Right lobe of liver (tissue), 6 donors: ENCODE data around the gene PRDM13. TPM values are rescaled to one million over a fixed set of nuclear protein-coding genes. Genes with fewer than 3 reads are reported as not detected.
A peak's percentile ranks its signal among the peaks of the same experiment; 100 is the strongest.

Experiments used
- ATAC-seq, 4 donors: fragments of 200-7000 bp; cut with Tn5 transposase; one replicate each; pipeline ENCODE4 v1.9.1; 2020; ENCODE audit warnings: mild to moderate bottlenecking in 4 of 4, moderate library complexity in 4 of 4
- DNase-seq, 3 donors: peaks; one replicate each; pipeline ENCODE4 v3.0.0-alpha.2; 2020
- H3K27ac ChIP-seq, 3 donors: fragments of 200-600 bp; one replicate each; pipeline ENCODE4 v1.8.0; 2022
- H3K27me3 ChIP-seq, 2 donors: fragments of 200-600 bp; one replicate each; pipeline ENCODE4 v1.8.0; 2022
- H3K36me3 ChIP-seq, 4 donors: fragments of 200-600 bp; sonication (generic) in 1 of 4; one replicate each; pipeline versions ENCODE4 v1.5.1 to v1.8.0; 2017 to 2022; ENCODE audit warnings: control low read depth in 1 of 4
- H3K4me1 ChIP-seq, 4 donors: fragments of 200-600 bp; sonication (generic) in 1 of 4; one replicate each; pipeline versions ENCODE4 v1.5.1 to v1.8.0; 2017 to 2022; ENCODE audit warnings: control low read depth in 1 of 4
- H3K4me3 ChIP-seq, 3 donors: fragments of 200-600 bp; one replicate each; pipeline ENCODE4 v1.8.0; 2022
- H3K9me3 ChIP-seq, 4 donors: fragments of 200-600 bp; sonication (generic) in 1 of 4; one replicate each; pipeline versions ENCODE4 v1.5.1 to v1.8.0; 2017 to 2022; ENCODE audit warnings: control low read depth in 1 of 4
- CTCF ChIP-seq, 4 donors: fragments of 200-600 bp in 3 of 4; fragments of 450-650 bp in 1 of 4; IDR thresholded peaks; one replicate each; pipeline versions ENCODE4 v1.5.1 to v1.8.0; 2016 to 2022; ENCODE audit warnings: antibody characterized with exemption in 4 of 4, mild to moderate bottlenecking in 2 of 4
- POLR2A ChIP-seq: fragments of 450-650 bp; IDR thresholded peaks from one replicate; pipeline ENCODE4 v1.6.1; 2017; ENCODE audit warnings: antibody characterized with exemption, mild to moderate bottlenecking
- WGBS: methylation state at CpG from one replicate; pipeline ENCODE4 v1.1.6; 2018; ENCODE audit warnings: low coverage, low lambda C conversion rate; ENCODE audit not compliant: insufficient coverage; ENCODE audit errors: missing lambda C conversion rate; 5-methylcytosine and 5-hydroxymethylcytosine counted together
- intact Hi-C, 2 donors: fragments of 100-400 bp; cut with DNase I; formaldehyde crosslinking; loops; one replicate each; pipeline versions ENCODE4 v1.11.2 to v1.14.1; 2022
- total RNA-seq, 6 experiments: library from RNA; depleted of rRNA in 2 of 6; stranded (reverse); fragments of >200 nt in 2 of 6; fragmentation: NEBNext Ultra II Directional in 3 of 6; extraction: Animal tissue kit (Norgen Biotek cat#: 25700) in 3 of 6; gene quantifications; one replicate each; pipeline versions ENCODE4 v1.1.0 to v1.2.4, GENCODE V29; 2016 to 2023
- donor health status: DM: no; HTN: yes; CAD: no.
- donor health status: DM: no; HTN: no; CAD: no.
- donor health status: DM: no; HTN: no; CAD: no.
- donor health status: DM: no; HTN: yes; CAD: no.
- donor health status: DM: no; HTN: yes; CAD: no.

Gene PRDM13
- total RNA-seq, 6 experiments from 2014 or later, result not detected

DNA sequence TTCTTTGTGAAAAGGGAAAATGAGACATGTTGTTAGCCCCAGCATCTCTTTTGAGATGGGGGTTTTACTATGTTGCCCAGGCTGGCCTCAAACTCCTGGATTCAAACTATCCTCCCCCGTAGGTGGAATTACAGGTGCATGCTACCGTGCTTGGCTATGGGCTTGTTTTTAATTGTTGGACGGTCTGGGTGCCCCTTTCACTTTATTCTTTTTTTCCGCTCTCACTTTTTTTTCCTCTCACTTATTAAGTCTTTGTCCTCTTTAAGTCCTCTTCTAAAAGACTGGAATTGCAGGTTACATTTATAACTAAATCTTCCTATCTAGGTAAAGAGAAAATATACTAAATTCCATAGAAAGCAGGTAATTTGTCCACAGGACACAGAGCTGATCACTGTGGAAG lies 18.8 kb upstream of the PRDM13 start:
- no peaks in the 10 kb centered on the region for H3K9me3 ChIP-seq
- DNase-seq, result no peak
- H3K36me3 ChIP-seq, result no peaks in the 10 kb centered on the region
- intact Hi-C loops, result no loop called here
- WGBS, result 60% methylated on average over 3 of the region's 4 CpGs
- H3K27ac ChIP-seq, result no peak overlapping the region
- peaks cover 0 to 13% of the 10 kb centered on the region in 2 donors for H3K27me3 ChIP-seq
- ATAC-seq, result no peak
- TF ChIP-seq CTCF (IDR thresholded peaks at IDR 0.05) (no peak), POLR2A (no peak)
- H3K4me3 ChIP-seq, result no peak overlapping the region
- H3K4me1 ChIP-seq, result peaks cover 0 to 12% (median 0%) of the 10 kb centered on the region in 4 donors

DNA sequence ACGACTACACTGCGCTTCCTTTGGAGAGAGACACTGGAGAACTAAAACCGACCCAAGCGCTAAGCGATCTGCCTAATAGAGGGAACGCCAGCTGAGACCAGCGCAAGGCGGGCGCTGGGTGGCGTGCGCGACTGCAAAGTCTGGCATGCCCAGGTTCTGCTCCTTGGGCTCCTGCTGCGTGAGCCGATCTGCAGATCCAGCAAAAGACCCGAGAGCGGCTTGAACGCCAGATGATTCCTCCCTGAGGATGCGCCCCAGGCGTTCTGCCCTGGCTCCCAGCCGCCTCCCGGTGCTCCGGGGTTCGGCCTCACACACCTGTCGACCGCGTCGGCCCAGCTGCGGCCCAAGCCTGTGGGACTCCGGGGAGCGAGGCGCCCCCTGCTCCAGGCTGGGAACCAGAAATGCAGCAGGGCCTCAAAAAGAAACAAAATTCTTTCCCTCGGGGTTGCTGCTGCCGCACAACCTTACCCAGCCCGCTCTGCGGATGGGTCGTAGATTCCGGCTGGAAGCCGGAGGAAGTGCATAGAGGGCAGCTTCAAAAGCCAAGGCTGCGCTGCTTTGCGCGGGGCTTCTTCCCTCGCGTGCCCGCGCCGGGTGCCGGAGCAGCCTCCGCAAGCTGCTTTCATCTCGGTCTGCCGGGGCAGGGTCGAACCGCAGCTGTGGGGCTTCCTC lies 17.9 kb upstream of the PRDM13 start:
- Histone ChIP-seq H3K36me3 (no peaks in the 10 kb centered on the region), H3K27ac (no peak overlapping the region), H3K4me3 (peak overlapping the region; percentile 41 to 55 (median 46)), H3K4me1 (peaks cover 0 to 12% (median 0%) of the 10 kb centered on the region in 4 donors), H3K9me3 (no peaks in the 10 kb centered on the region), H3K27me3 (peaks cover 0 to 13% of the 10 kb centered on the region in 2 donors)
- ATAC-seq (peak; percentile 94 to 97 (median 96)), DNase-seq (peak; percentile 71 to 78 (median 76))
- intact Hi-C loops, result no loop called here
- TF ChIP-seq POLR2A (no peak), CTCF (IDR thresholded peaks at IDR 0.05) (peak; percentile 39 to 60 (median 48))
- 3% methylated on average over 22 of the region's 52 CpGs for WGBS

GRCh38 chr6:99589290-99589672 lies 17.4 kb upstream of the PRDM13 start:
- H3K27me3 ChIP-seq, result peaks cover 0 to 14% of the 10 kb centered on the region in 2 donors
- no peak for DNase-seq
- TF ChIP-seq POLR2A (no peak), CTCF (IDR thresholded peaks at IDR 0.05) (no peak)

GRCh38 chr6:99589907-99590493 lies 16.6 kb upstream of the PRDM13 start:
- Histone ChIP-seq H3K4me3 (no peak overlapping the region), H3K4me1 (peaks cover 0 to 12% (median 0%) of the 10 kb centered on the region in 4 donors), H3K36me3 (no peaks in the 10 kb centered on the region), H3K27ac (no peak overlapping the region), H3K9me3 (no peaks in the 10 kb centered on the region), H3K27me3 (peaks cover 0 to 16% of the 10 kb centered on the region in 2 donors)
- WGBS, result 20% methylated on average over 10 of the region's 10 CpGs
- no peak for DNase-seq
- ATAC-seq, result no peak
- TF ChIP-seq POLR2A (no peak), CTCF (IDR thresholded peaks at IDR 0.05) (no peak)
- intact Hi-C loops, result no loop called here

More at GRCh38 chr6:99589290-99589672, 17.4 kb upstream of the PRDM13 start:
- Histone ChIP-seq H3K4me3 (peak overlapping the region; percentile 41 to 55 (median 46)), H3K27ac (no peak overlapping the region), H3K36me3 (no peaks in the 10 kb centered on the region), H3K9me3 (no peaks in the 10 kb centered on the region), H3K4me1 (peaks cover 0 to 12% (median 0%) of the 10 kb centered on the region in 4 donors)
- intact Hi-C loops, result no loop called here
- WGBS, result 2% methylated on average over 8 of the region's 21 CpGs
- peak in 2 of 4 donors; percentile 13 to 24 for ATAC-seq
